ENCODE measurements around the gene MEP1A.

The MEP1A gene

DNA sequence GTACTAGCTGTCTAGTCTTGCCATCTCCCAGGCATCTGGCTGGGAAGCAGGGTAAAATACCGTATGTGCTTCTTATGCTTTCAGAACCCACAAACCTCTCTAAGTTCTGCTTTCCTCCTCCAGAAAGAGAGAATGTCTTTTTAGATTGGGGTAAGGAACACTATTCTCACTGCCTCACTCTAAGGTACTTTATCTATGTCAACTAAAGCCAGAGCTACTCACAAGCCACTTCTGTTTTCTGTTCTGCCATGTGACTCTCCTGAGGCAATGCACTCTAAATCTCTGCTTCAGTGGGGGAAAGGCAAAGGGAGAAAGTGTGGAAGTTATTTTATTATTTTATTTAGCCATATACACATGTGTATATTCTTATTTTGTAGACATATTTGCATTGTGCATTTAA is 15.6 kb downstream of the MEP1A start:
- Histone ChIP-seq H3K4me1 (ENCODE audit: control extremely low read depth in 1 of 4, control insufficient read depth in 4 of 4, insufficient read depth in 4 of 4, low read length in 3 of 4) (peaks cover 0 to 3% (median 0%) of the 10 kb centered on the region in 4 experiments), H3K9me3 (ENCODE audit: control extremely low read depth in 1 of 5, control insufficient read depth in 4 of 5, insufficient read depth in 2 of 5, low read depth in 1 of 5, low read length in 4 of 5) (peaks cover 0 to 1% (median 0%) of the 10 kb centered on the region in 5 experiments), H3K4me3 (ENCODE audit: control insufficient read depth in 1 of 7, extremely low read depth in 1 of 7, insufficient read depth in 4 of 7, low read depth in 2 of 7, low read length in 6 of 7) (no peak overlapping the region), H3K36me3 (ENCODE audit: control insufficient read depth in 4 of 4, insufficient read depth in 4 of 4, low read length in 3 of 4) (no peaks in the 10 kb centered on the region), H3K27me3 (replicated peaks in 2 of 5; ENCODE audit: control insufficient read depth in 4 of 5, insufficient read depth in 5 of 5, low read length in 4 of 5) (no peaks in the 10 kb centered on the region), H3K27ac (ENCODE audit: insufficient read depth in 1 of 2, low read depth in 1 of 2, low read length in 2 of 2, poor library complexity in 1 of 2, severe bottlenecking in 2 of 2) (no peak overlapping the region)
- CTCF ChIA-PET, result interaction anchor here (0.9 kb wide), 1 partner anchor 22 kb away, joined by 4 read pairs; no protein-coding TSS in a partner anchor
- WGBS (ENCODE audit: insufficient coverage), result no CpG with 5 or more reads among the region's 1 CpG
- DNase-seq, result peak; percentile 10 to 71 (median 66)
- POLR2A ChIA-PET, result no interaction called here

DNA sequence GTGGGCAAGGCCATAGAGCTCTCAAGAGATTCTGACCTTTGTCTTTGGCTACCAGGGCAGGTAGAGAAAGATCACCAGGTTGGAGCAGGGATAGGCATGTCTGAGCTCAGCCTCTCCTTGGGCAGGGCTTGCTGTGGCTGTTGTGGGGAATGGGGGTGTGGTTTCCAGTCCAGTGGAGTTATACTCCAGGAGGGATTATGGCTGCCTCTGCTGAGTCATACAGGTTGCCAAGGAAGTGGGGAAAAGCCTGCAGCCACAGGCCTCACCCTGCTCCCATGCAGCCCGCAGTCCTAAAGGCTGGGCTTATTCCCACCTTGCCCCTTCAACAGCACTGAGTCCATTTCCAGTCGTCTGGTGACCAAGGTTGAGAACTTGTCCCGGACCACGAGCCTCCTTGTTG is 21.9 kb downstream of the MEP1A start:
- peaks cover 0 to 2% (median 0%) of the 10 kb centered on the region in 5 experiments for H3K9me3 ChIP-seq (ENCODE audit: control extremely low read depth in 1 of 5, control insufficient read depth in 4 of 5, insufficient read depth in 2 of 5, low read depth in 1 of 5, low read length in 4 of 5)
- no peak for DNase-seq
- H3K27me3 ChIP-seq (replicated peaks in 2 of 5; ENCODE audit: control insufficient read depth in 4 of 5, insufficient read depth in 5 of 5, low read length in 4 of 5), result no peaks in the 10 kb centered on the region
- 70% methylated on average over 4 of the region's 4 CpGs for WGBS (ENCODE audit: insufficient coverage)
- H3K27ac ChIP-seq (ENCODE audit: insufficient read depth in 1 of 2, low read depth in 1 of 2, low read length in 2 of 2, poor library complexity in 1 of 2, severe bottlenecking in 2 of 2), result no peak overlapping the region
- no peak overlapping the region for H3K4me3 ChIP-seq (ENCODE audit: control insufficient read depth in 1 of 7, extremely low read depth in 1 of 7, insufficient read depth in 4 of 7, low read depth in 2 of 7, low read length in 6 of 7)
- no peaks in the 10 kb centered on the region for H3K36me3 ChIP-seq (ENCODE audit: control insufficient read depth in 4 of 4, insufficient read depth in 4 of 4, low read length in 3 of 4)
- CTCF ChIA-PET, result interaction anchor here (1.3 kb wide), 1 partner anchor 9 kb away, joined by 4 read pairs; no protein-coding TSS in a partner anchor
- POLR2A ChIA-PET, result interaction anchor here (0.8 kb wide), 1 partner anchor 137 kb away, joined by 3 read pairs; no protein-coding TSS in a partner anchor
- H3K4me1 ChIP-seq (ENCODE audit: control extremely low read depth in 1 of 4, control insufficient read depth in 4 of 4, insufficient read depth in 4 of 4, low read length in 3 of 4), result no peaks in the 10 kb centered on the region

DNA sequence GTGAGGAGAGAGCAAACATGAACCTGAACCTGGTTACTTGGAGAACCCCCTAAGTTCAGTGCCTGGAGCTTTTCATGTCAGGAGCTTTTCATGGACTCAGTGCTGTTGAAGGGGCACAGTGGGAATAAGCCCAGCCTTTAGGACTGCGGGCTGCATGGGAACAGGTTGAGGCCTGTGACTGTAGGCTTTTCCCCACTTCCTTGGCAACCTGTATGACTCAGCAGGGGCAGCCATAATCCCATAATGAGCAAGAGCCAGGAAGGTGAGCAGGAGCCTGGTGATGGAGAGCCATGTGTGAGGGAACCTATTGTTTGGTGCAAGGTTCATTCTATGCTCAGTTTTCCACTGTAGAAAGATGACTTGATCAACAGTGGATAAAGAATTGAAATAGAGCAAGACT is 23.4 kb downstream of the MEP1A start:
- CTCF ChIA-PET, result no interaction called here
- Histone ChIP-seq H3K27me3 (replicated peaks in 2 of 5; ENCODE audit: control insufficient read depth in 4 of 5, insufficient read depth in 5 of 5, low read length in 4 of 5) (no peaks in the 10 kb centered on the region), H3K9me3 (ENCODE audit: control extremely low read depth in 1 of 5, control insufficient read depth in 4 of 5, insufficient read depth in 2 of 5, low read depth in 1 of 5, low read length in 4 of 5) (peaks cover 0 to 2% (median 0%) of the 10 kb centered on the region in 5 experiments), H3K4me3 (ENCODE audit: control insufficient read depth in 1 of 7, extremely low read depth in 1 of 7, insufficient read depth in 4 of 7, low read depth in 2 of 7, low read length in 6 of 7) (no peak overlapping the region), H3K36me3 (ENCODE audit: control insufficient read depth in 4 of 4, insufficient read depth in 4 of 4, low read length in 3 of 4) (no peaks in the 10 kb centered on the region), H3K4me1 (ENCODE audit: control extremely low read depth in 1 of 4, control insufficient read depth in 4 of 4, insufficient read depth in 4 of 4, low read length in 3 of 4) (no peaks in the 10 kb centered on the region), H3K27ac (ENCODE audit: insufficient read depth in 1 of 2, low read depth in 1 of 2, low read length in 2 of 2, poor library complexity in 1 of 2, severe bottlenecking in 2 of 2) (no peak overlapping the region)
- POLR2A ChIA-PET, result no interaction called here
- WGBS (ENCODE audit: insufficient coverage), result 90% methylated on average over 1 of the region's 1 CpG
- no peak for DNase-seq

DNA sequence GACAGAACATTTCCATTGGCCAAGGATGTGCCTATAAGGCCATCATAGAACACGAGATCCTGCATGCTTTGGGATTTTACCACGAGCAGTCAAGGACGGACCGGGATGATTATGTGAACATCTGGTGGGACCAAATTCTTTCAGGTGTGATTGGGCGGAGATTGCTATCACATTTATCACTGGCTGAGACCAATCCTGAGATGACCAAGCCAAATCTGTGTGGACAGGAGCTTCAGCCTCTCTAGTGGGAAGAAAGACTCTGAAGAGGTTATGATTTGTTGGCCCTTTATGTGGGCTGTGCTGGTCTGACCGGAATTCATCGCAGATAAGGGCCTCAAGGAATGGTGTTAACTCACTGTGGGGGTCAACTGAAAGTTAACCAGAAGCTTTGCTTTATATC is 26.4 kb downstream of the MEP1A start:
- Histone ChIP-seq H3K4me3 (ENCODE audit: control insufficient read depth in 1 of 7, extremely low read depth in 1 of 7, insufficient read depth in 4 of 7, low read depth in 2 of 7, low read length in 6 of 7) (no peak overlapping the region), H3K36me3 (ENCODE audit: control insufficient read depth in 4 of 4, insufficient read depth in 4 of 4, low read length in 3 of 4) (no peaks in the 10 kb centered on the region), H3K27me3 (replicated peaks in 2 of 5; ENCODE audit: control insufficient read depth in 4 of 5, insufficient read depth in 5 of 5, low read length in 4 of 5) (no peaks in the 10 kb centered on the region), H3K4me1 (ENCODE audit: control extremely low read depth in 1 of 4, control insufficient read depth in 4 of 4, insufficient read depth in 4 of 4, low read length in 3 of 4) (no peaks in the 10 kb centered on the region), H3K9me3 (ENCODE audit: control extremely low read depth in 1 of 5, control insufficient read depth in 4 of 5, insufficient read depth in 2 of 5, low read depth in 1 of 5, low read length in 4 of 5) (no peaks in the 10 kb centered on the region), H3K27ac (ENCODE audit: insufficient read depth in 1 of 2, low read depth in 1 of 2, low read length in 2 of 2, poor library complexity in 1 of 2, severe bottlenecking in 2 of 2) (no peak overlapping the region)
- 96% methylated on average over 5 of the region's 7 CpGs for WGBS (ENCODE audit: insufficient coverage)
- CTCF ChIA-PET, result no interaction called here
- POLR2A ChIA-PET, result no interaction called here
- no peak for DNase-seq

DNA sequence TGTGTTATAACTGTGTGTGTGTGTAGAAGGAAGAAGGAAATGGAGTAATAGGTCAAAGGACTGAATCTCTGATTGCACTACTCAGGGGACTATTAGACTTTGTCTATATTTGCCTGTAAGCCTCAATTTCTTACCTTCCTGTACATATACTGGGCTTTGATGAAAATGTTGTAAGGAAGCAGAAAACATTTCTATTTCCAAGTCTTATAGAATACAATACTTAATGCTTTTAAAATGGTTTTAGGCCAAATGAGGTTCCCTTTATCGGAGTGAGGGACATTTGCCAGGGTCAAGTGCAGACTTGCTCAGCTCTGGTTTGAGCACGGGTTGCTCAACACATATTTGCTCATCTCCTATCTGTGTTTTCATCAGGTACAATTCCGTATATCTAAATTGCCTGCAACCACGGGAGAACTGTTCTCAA is 28.3 kb downstream of the MEP1A start:
- Histone ChIP-seq H3K4me1 (ENCODE audit: control extremely low read depth in 1 of 4, control insufficient read depth in 4 of 4, insufficient read depth in 4 of 4, low read length in 3 of 4) (no peaks in the 10 kb centered on the region), H3K4me3 (ENCODE audit: control insufficient read depth in 1 of 7, extremely low read depth in 1 of 7, insufficient read depth in 4 of 7, low read depth in 2 of 7, low read length in 6 of 7) (no peak overlapping the region), H3K36me3 (ENCODE audit: control insufficient read depth in 4 of 4, insufficient read depth in 4 of 4, low read length in 3 of 4) (no peaks in the 10 kb centered on the region), H3K27me3 (replicated peaks in 2 of 5; ENCODE audit: control insufficient read depth in 4 of 5, insufficient read depth in 5 of 5, low read length in 4 of 5) (no peaks in the 10 kb centered on the region), H3K9me3 (ENCODE audit: control extremely low read depth in 1 of 5, control insufficient read depth in 4 of 5, insufficient read depth in 2 of 5, low read depth in 1 of 5, low read length in 4 of 5) (no peaks in the 10 kb centered on the region), H3K27ac (ENCODE audit: insufficient read depth in 1 of 2, low read depth in 1 of 2, low read length in 2 of 2, poor library complexity in 1 of 2, severe bottlenecking in 2 of 2) (no peak overlapping the region)
- ChIA-PET CTCF (no interaction called here), POLR2A (no interaction called here)
- WGBS (ENCODE audit: insufficient coverage), result 95% methylated on average over 2 of the region's 4 CpGs
- DNase-seq, result no peak

DNA sequence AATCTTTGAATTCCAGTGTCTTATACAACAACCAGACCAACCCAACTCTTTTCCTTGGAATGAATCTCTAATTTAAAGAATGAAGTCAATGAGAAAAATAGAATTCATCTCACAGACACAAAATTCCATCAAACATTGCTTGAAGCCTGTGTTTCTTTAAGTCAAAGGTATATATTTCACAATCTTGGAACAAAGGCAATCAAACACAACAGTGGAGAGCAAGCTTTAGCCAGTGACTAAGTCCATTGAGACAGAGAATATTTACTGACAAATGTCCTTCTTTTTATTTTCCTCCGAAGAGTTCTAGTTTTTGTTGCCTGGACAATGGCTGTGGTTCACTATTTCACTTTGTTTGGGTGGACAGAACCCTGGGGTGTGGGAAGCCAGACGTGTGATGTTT is 35.8 kb downstream of the MEP1A start:
- H3K4me1 ChIP-seq (ENCODE audit: control extremely low read depth in 1 of 4, control insufficient read depth in 4 of 4, insufficient read depth in 4 of 4, low read length in 3 of 4), result no peaks in the 10 kb centered on the region
- no peak overlapping the region for H3K27ac ChIP-seq (ENCODE audit: insufficient read depth in 1 of 2, low read depth in 1 of 2, low read length in 2 of 2, poor library complexity in 1 of 2, severe bottlenecking in 2 of 2)
- DNase-seq, result no peak
- H3K4me3 ChIP-seq (ENCODE audit: control insufficient read depth in 1 of 7, extremely low read depth in 1 of 7, insufficient read depth in 4 of 7, low read depth in 2 of 7, low read length in 6 of 7), result no peak overlapping the region
- no peaks in the 10 kb centered on the region for H3K27me3 ChIP-seq (replicated peaks in 2 of 5; ENCODE audit: control insufficient read depth in 4 of 5, insufficient read depth in 5 of 5, low read length in 4 of 5)
- 89% methylated on average over 2 of the region's 2 CpGs for WGBS (ENCODE audit: insufficient coverage)
- H3K36me3 ChIP-seq (ENCODE audit: control insufficient read depth in 4 of 4, insufficient read depth in 4 of 4, low read length in 3 of 4), result no peaks in the 10 kb centered on the region
- ChIA-PET CTCF (no interaction called here), POLR2A (no interaction called here)
- no peaks in the 10 kb centered on the region for H3K9me3 ChIP-seq (ENCODE audit: control extremely low read depth in 1 of 5, control insufficient read depth in 4 of 5, insufficient read depth in 2 of 5, low read depth in 1 of 5, low read length in 4 of 5)

DNA sequence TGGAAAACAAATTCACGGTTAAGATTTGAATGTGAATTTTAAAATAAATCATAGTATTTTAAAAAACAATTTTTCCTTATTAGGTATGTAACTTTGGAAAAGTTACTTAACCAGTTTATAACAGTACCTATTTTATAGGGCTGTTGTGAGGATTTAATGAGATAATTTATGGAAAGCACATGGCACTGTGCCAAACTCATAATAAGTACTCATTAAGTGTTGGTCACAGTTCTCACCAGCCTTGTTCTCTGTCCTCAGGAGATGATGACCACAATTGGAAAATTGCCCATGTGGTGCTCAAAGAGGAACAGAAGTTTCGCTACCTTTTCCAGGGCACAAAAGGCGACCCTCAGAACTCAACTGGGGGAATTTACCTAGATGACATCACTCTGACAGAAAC is 39.6 kb downstream of the MEP1A start:
- no peak overlapping the region for H3K4me3 ChIP-seq (ENCODE audit: control insufficient read depth in 1 of 7, extremely low read depth in 1 of 7, insufficient read depth in 4 of 7, low read depth in 2 of 7, low read length in 6 of 7)
- POLR2A ChIA-PET, result no interaction called here
- DNase-seq, result no peak
- CTCF ChIA-PET, result no interaction called here
- no peaks in the 10 kb centered on the region for H3K4me1 ChIP-seq (ENCODE audit: control extremely low read depth in 1 of 4, control insufficient read depth in 4 of 4, insufficient read depth in 4 of 4, low read length in 3 of 4)
- no CpG with 5 or more reads among the region's 3 CpGs for WGBS (ENCODE audit: insufficient coverage)
- no peaks in the 10 kb centered on the region for H3K36me3 ChIP-seq (ENCODE audit: control insufficient read depth in 4 of 4, insufficient read depth in 4 of 4, low read length in 3 of 4)
- H3K27ac ChIP-seq (ENCODE audit: insufficient read depth in 1 of 2, low read depth in 1 of 2, low read length in 2 of 2, poor library complexity in 1 of 2, severe bottlenecking in 2 of 2), result no peak overlapping the region
- H3K9me3 ChIP-seq (ENCODE audit: control extremely low read depth in 1 of 5, control insufficient read depth in 4 of 5, insufficient read depth in 2 of 5, low read depth in 1 of 5, low read length in 4 of 5), result no peaks in the 10 kb centered on the region
- H3K27me3 ChIP-seq (replicated peaks in 2 of 5; ENCODE audit: control insufficient read depth in 4 of 5, insufficient read depth in 5 of 5, low read length in 4 of 5), result no peaks in the 10 kb centered on the region

Data from common myeloid progenitor, CD34-positive (primary cell).